Activated naive CD4-positive, alpha-beta T cell treated with anti-CD3 and anti-CD28 coated beads for 36 hours (primary cell): Measurements from ENCODE around the gene BAK1. TPM values are rescaled to one million over a fixed set of nuclear protein-coding genes. Genes with fewer than 3 reads are reported as not detected.

Source experiments
- CTCF ChIA-PET: fragments of 350-600 bp; sonication (Branson Sonifier 250); formaldehyde crosslinking; loops from one replicate; lab custom pipeline; 2021; ENCODE audit warnings: antibody characterized with exemption; lab: Charles Lee
- DNase-seq: peaks from one replicate; pipeline ENCODE4 v3.0.0-alpha.2; 2020
- H3K27ac Mint-ChIP-seq: one replicate; pipeline ENCODE4 v1.8.0; 2021; ENCODE audit warnings: mild to moderate bottlenecking, mixed read lengths
- H3K27me3 Mint-ChIP-seq: one replicate; pipeline ENCODE4 v1.8.0; 2021; ENCODE audit warnings: low read depth, mixed read lengths
- H3K36me3 Mint-ChIP-seq: one replicate; pipeline ENCODE4 v1.8.0; 2021; ENCODE audit warnings: low read depth, mixed read lengths
- H3K4me1 Mint-ChIP-seq: one replicate; pipeline ENCODE4 v1.8.0; 2021; ENCODE audit warnings: low read depth, mixed read lengths
- H3K4me3 Mint-ChIP-seq: one replicate; pipeline ENCODE4 v1.8.0; 2021; ENCODE audit warnings: mild to moderate bottlenecking, moderate library complexity, mixed read lengths
- H3K9me3 Mint-ChIP-seq: one replicate; pipeline ENCODE4 v1.8.0; 2021; ENCODE audit warnings: mixed read lengths
- intact Hi-C: fragments of 100-400 bp; cut with micrococcal nuclease; formaldehyde crosslinking; loops from one replicate; pipeline ENCODE4 v1.15.1; 2023
- total RNA-seq, 2 experiments: library from RNA; stranded (reverse); gene quantifications; one replicate each; pipeline ENCODE4 v1.2.3, GENCODE V29; 2021

Gene BAK1
- total RNA-seq, 2 experiments from 2014 or later: 38.3 to 41.1 TPM

DNA sequence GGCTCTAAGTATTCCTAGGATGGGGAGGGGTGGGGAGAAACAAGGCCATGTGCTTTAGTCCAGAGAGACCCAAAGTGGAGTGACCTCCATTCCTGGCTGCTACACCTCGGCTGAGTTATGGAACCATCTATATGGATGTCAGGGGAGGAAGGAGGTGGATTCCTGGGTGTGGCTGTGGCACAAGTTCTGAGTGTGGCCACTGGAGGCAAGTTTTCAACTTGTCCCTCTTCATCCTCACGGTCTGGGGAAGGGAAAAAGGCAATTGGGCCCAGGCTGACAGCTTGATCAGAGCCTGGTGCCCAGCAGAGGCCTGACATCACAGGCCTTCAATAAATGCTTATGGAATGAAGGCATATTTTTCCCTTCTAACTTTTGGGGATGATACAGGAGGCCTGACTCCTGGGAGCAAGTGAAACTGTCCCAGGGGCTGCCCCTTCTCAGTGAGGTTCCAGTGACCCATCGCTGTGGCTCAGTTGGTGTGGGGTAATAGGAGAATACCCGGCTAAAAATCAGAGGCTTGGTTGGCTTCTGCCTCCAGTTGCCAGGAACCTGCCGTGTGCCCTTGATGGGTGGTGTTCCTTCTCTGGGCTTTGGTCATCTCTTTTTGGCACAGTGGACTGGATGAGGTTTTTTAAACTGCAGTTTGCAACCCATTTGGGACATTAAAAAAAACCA lies 39.2 kb upstream of the BAK1 start:
- Mint-ChIP-seq H3K4me3 (no peak overlapping the region), H3K27me3 (no peaks in the 10 kb centered on the region), H3K9me3 (no peaks in the 10 kb centered on the region), H3K36me3 (no peaks in the 10 kb centered on the region), H3K4me1 (peaks cover 40% of the 10 kb centered on the region), H3K27ac (no peak overlapping the region)
- no peak for DNase-seq
- intact Hi-C loops: no loop called here
- CTCF ChIA-PET: interaction anchor here (2.9 to 4.0 kb wide), 2 partner anchors 11 to 12 kb away, joined by 11 to 18 read pairs; no protein-coding TSS in a partner anchor

DNA sequence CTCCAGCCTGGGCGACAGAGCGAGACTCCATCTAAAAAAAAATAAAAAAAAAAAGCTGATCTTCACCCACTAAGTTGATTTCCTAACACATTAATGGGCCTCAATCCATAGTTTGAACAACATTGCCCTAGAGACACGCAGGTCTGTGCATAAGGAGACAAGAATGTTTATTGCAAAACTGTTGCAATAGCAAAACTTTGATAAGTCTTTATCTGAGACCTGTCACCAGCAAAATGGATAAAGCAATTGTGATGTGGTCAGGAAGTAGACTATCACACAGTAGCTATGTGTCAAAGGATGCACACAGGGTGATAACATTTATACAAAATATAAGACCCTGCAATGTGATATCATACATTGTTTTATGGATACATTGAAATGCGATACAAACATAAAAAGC lies 36.8 kb upstream of the BAK1 start:
- no peaks in the 10 kb centered on the region for H3K9me3 Mint-ChIP-seq
- H3K27ac Mint-ChIP-seq: no peak overlapping the region
- H3K4me3 Mint-ChIP-seq: no peak overlapping the region
- intact Hi-C loops: no loop called here
- no peaks in the 10 kb centered on the region for H3K27me3 Mint-ChIP-seq
- no peak for DNase-seq
- H3K36me3 Mint-ChIP-seq: no peaks in the 10 kb centered on the region
- peaks cover 18% of the 10 kb centered on the region for H3K4me1 Mint-ChIP-seq
- CTCF ChIA-PET: interaction anchor here (0.9 to 4.0 kb wide), 2 partner anchors 9 to 32 kb away, joined by 3 to 18 read pairs; no protein-coding TSS in a partner anchor

DNA sequence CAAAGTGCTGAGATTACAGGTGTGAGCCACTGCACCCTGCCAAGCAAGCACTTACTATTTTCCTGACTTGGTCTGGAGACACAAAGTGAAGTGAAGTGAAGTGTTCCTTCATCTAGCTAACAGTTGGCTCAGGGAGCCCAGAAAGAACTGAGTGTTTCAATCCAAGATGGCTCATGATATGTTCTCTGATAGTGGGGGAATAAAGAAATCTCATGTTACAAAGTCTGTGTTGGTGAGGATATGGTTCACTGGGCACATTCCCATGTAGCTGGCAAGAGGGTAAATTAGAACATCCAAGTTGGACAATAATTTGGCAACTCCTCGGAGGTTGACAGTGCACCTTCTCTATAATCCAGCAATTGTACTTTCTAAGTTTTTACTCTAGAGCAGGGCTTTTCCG lies 36.0 kb upstream of the BAK1 start:
- Mint-ChIP-seq H3K4me3 (no peak overlapping the region), H3K4me1 (peaks cover 18% of the 10 kb centered on the region), H3K9me3 (no peaks in the 10 kb centered on the region), H3K27me3 (no peaks in the 10 kb centered on the region), H3K36me3 (no peaks in the 10 kb centered on the region), H3K27ac (no peak overlapping the region)
- DNase-seq: no peak
- CTCF ChIA-PET: interaction anchor here (0.9 to 4.0 kb wide), 3 partner anchors 9 to 31 kb away, joined by 3 to 18 read pairs (median 3); no protein-coding TSS in a partner anchor
- intact Hi-C loops: no loop called here

DNA sequence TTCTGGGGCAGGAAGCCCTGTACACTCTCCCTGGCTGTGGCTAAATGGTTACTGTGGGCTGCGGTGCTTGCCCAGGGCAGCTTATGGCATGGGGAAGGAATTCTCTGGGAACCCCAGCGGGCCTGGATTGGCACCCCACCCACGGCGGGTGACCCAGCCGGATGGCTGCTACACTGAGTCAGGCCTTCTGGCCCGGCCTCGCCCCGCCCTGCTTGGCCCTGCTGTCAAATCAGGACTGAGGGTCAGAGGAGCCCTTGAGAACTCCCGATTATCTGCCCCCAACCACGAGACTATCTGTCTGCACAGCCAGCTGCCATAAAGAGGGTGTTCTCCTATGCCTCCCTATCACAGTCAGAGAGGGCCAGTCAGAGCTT lies 33.7 kb upstream of the BAK1 start:
- no peak overlapping the region for H3K27ac Mint-ChIP-seq
- intact Hi-C loops: no loop called here
- no peaks in the 10 kb centered on the region for H3K36me3 Mint-ChIP-seq
- H3K4me3 Mint-ChIP-seq: no peak overlapping the region
- H3K9me3 Mint-ChIP-seq: no peaks in the 10 kb centered on the region
- no peaks in the 10 kb centered on the region for H3K27me3 Mint-ChIP-seq
- peaks cover 6% of the 10 kb centered on the region for H3K4me1 Mint-ChIP-seq
- DNase-seq: no peak
- CTCF ChIA-PET: no interaction called here

GRCh38 chr6:33613146-33613794 lies 33.2 kb upstream of the BAK1 start:
- no peak overlapping the region for H3K27ac Mint-ChIP-seq
- CTCF ChIA-PET: no interaction called here
- intact Hi-C loops: no loop called here
- no peaks in the 10 kb centered on the region for H3K27me3 Mint-ChIP-seq
- DNase-seq: no peak
- H3K4me1 Mint-ChIP-seq: peaks cover 4% of the 10 kb centered on the region
- H3K4me3 Mint-ChIP-seq: no peak overlapping the region
- no peaks in the 10 kb centered on the region for H3K9me3 Mint-ChIP-seq
- no peaks in the 10 kb centered on the region for H3K36me3 Mint-ChIP-seq

DNA sequence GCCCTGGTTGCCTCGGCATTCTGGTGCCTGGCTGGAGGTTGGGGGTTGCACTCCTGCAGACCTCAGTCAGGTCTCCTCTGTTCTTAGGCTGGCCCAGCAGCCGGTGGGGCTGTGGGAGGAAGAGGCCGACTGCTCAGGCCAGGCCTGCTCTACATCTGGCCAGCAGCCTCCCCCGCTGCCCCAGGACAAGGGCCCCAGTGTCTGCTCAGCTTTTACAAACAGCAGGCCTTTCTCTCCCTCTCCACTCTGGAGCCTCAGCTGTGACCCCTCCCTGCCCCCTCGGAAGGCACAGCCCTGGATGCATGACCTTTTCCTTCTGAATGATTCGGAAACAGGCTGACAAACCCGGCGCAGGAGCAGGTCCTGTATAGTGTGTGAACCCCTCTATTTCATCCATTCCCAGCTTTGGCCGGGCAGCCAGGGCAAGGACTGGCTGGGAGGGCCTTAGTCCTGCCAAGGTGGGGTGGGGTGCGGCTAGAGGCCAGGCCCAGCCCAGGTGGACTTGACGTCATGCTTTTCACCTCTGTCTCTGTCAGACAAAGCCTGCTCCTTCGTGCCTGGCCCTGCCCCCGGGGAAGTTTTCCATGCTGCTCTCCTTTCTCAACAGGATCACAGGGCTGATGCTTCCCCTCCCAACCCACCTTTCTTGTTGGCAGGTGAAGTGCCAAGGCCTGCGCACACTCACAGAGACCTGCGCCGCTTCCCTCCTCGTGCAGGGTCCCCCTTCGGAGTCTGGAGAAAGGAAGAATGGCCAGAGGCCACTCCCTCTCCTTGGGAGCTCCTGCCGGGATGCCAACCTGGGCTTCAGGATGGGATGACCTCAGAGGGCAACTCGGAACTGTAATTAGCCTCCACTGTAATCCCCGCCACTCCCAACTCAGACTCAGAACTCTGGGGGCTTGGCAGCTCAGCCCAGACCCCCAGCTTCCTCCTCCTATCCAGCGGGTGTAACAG lies 31.0 kb upstream of the BAK1 start:
- Mint-ChIP-seq H3K4me3 (no peak overlapping the region), H3K36me3 (no peaks in the 10 kb centered on the region), H3K27ac (no peak overlapping the region), H3K9me3 (no peaks in the 10 kb centered on the region), H3K27me3 (no peaks in the 10 kb centered on the region), H3K4me1 (no peaks in the 10 kb centered on the region)
- no peak for DNase-seq
- CTCF ChIA-PET: interaction anchor here (1.0 to 1.4 kb wide), 4 partner anchors 10 to 31 kb away, joined by 4 to 9 read pairs (median 4); partner anchors contain the start of genes BAK1 and ITPR3
- intact Hi-C loops: no loop called here

- DNase-seq: no peak
- no peaks in the 10 kb centered on the region for H3K4me1 Mint-ChIP-seq
- intact Hi-C loops: no loop called here
- no peaks in the 10 kb centered on the region for H3K9me3 Mint-ChIP-seq
- no peaks in the 10 kb centered on the region for H3K36me3 Mint-ChIP-seq
- CTCF ChIA-PET: no interaction called here
- H3K27me3 Mint-ChIP-seq: no peaks in the 10 kb centered on the region
- no peak overlapping the region for H3K27ac Mint-ChIP-seq
- no peak overlapping the region for H3K4me3 Mint-ChIP-seq
Observed at GRCh38 chr6:33610067-33610466, 30.0 kb upstream of the BAK1 start.

- no peaks in the 10 kb centered on the region for H3K9me3 Mint-ChIP-seq
- H3K27ac Mint-ChIP-seq: no peak overlapping the region
- no peaks in the 10 kb centered on the region for H3K36me3 Mint-ChIP-seq
- intact Hi-C loops: no loop called here
- DNase-seq: no peak
- H3K4me3 Mint-ChIP-seq: no peak overlapping the region
- no peaks in the 10 kb centered on the region for H3K27me3 Mint-ChIP-seq
- no peaks in the 10 kb centered on the region for H3K4me1 Mint-ChIP-seq
- CTCF ChIA-PET: interaction anchor here (1.2 to 4.2 kb wide), 2 partner anchors 23 to 30 kb away, joined by 4 to 46 read pairs; no protein-coding TSS in a partner anchor
Observed at GRCh38 chr6:33609528-33609927, 29.5 kb upstream of the BAK1 start.

DNA sequence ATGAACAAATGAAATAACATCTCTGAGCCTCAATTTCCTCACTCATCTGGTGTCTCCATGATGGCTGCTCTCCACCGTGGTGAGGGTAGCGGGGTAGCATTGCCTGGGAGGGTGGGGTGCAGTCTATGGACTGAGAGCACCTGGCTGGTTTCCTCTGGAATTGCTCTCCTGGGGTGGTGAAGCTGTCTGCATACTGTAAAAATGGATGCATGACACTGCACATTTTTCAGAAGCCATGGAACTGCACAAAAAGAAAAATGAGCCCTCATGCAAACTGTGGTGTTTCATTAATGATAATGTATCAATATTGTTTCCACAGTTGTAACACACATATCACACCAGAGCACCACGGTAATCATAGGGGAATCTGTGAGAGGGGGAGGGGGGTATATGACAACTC lies 28.9 kb upstream of the BAK1 start:
- intact Hi-C loops: no loop called here
- no peak overlapping the region for H3K4me3 Mint-ChIP-seq
- H3K9me3 Mint-ChIP-seq: no peaks in the 10 kb centered on the region
- no peak for DNase-seq
- H3K27me3 Mint-ChIP-seq: no peaks in the 10 kb centered on the region
- CTCF ChIA-PET: interaction anchor here (1.2 to 4.2 kb wide), 6 partner anchors 11 to 75 kb away, joined by 4 to 46 read pairs (median 8); partner anchors contain the start of gene ITPR3
- no peaks in the 10 kb centered on the region for H3K36me3 Mint-ChIP-seq
- no peak overlapping the region for H3K27ac Mint-ChIP-seq
- H3K4me1 Mint-ChIP-seq: no peaks in the 10 kb centered on the region

DNA sequence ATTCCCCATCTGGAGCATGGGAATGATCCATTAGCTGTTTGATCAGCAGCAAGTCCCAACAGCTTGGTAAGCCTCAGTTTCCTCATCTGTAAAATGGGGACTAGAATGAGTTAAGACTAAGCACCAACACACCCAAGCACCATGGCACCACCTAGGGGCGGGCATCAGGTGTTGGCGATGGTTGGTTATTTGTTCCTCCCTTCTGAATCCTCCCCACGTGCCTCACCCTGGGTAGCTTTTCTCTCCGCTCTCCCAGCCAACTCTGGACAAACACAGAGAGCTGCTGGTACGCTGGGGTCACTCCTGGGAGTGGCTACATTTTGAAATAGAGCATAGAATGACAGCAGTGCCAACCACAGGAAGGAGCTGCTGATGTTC lies 27.7 kb upstream of the BAK1 start:
- no peak overlapping the region for H3K4me3 Mint-ChIP-seq
- DNase-seq: peak; percentile 70
- H3K27me3 Mint-ChIP-seq: no peaks in the 10 kb centered on the region
- no peak overlapping the region for H3K27ac Mint-ChIP-seq
- H3K4me1 Mint-ChIP-seq: no peaks in the 10 kb centered on the region
- H3K36me3 Mint-ChIP-seq: no peaks in the 10 kb centered on the region
- intact Hi-C loops: loop anchor here (1.0 kb wide), 2 partner anchors 18 to 22 kb away; no protein-coding TSS in a partner anchor
- H3K9me3 Mint-ChIP-seq: no peaks in the 10 kb centered on the region
- CTCF ChIA-PET: interaction anchor here (0.6 to 4.2 kb wide), 20 partner anchors 10 to 654 kb away, joined by 3 to 46 read pairs (median 4); partner anchors contain the start of genes ITPR3 and ZBTB22

DNA sequence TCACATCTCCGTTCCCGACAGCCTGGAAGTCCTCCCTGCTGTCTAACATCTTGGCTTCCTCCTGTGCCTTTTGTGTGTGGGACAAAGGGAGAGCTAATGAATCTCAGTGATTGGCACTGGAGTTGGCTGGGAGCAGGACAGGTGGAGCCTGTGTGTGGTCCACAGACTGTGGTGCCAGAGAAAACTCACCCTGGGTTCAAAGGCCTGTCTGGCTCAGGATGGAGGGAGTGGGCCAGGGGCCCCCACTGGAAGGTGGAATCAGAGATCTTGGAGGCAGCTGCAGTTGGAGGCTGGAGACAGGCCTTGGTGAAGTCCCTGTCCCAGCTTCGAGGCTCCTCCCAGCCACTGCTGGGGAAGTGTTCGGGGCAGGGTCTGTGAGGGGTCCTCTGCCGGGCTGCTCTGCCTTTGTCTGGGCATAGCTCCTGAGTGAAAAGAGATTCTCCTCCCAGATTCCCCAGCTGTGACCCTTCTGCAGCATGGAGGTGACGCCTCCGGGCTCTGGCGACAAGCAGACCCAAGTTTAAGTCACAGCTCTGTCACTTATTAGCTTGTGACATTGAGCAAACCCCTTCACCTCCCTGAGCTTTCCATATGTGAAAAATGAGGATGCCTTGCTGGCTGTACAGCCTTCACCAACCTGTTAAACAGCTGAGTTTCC lies 27.2 kb upstream of the BAK1 start:
- CTCF ChIA-PET: interaction anchor here (0.7 to 4.2 kb wide), 19 partner anchors 10 to 289 kb away, joined by 3 to 46 read pairs (median 4); partner anchors contain the start of genes ITPR3 and ZBTB22
- no peaks in the 10 kb centered on the region for H3K4me1 Mint-ChIP-seq
- H3K27me3 Mint-ChIP-seq: no peaks in the 10 kb centered on the region
- H3K4me3 Mint-ChIP-seq: no peak overlapping the region
- no peaks in the 10 kb centered on the region for H3K36me3 Mint-ChIP-seq
- no peak overlapping the region for H3K27ac Mint-ChIP-seq
- no peaks in the 10 kb centered on the region for H3K9me3 Mint-ChIP-seq
- intact Hi-C loops: loop anchor here (1.0 kb wide), 2 partner anchors 18 to 22 kb away; no protein-coding TSS in a partner anchor
- DNase-seq: no peak
